Neural cell (in vitro differentiated cells): ENCODE measurements around the gene EXOC2.

Source experiments
- CTCF ChIP-seq: fragments of 450-650 bp; IDR thresholded peaks from 2 replicates; pipeline ENCODE4 v1.5.1; 2014; ENCODE audit warnings: antibody characterized with exemption, mild to moderate bottlenecking, moderate library complexity; ENCODE audit not compliant: poor library complexity, severe bottlenecking
- EP300 ChIP-seq: fragments of 450-650 bp; conservative IDR thresholded peaks from 2 replicates; pipeline ENCODE4 v1.6.1; 2014; ENCODE audit warnings: antibody characterized with exemption, mild to moderate bottlenecking, moderate library complexity; ENCODE audit not compliant: poor library complexity, severe bottlenecking
- EZH2 ChIP-seq: fragments of 200-600, 300-800 bp; shearing (Covaris generic), sonication (generic); IDR thresholded peaks from 2 replicates; pipeline ENCODE4 v1.6.1; 2014; ENCODE audit warnings: antibody characterized with exemption, low read length, borderline replicate concordance, mild to moderate bottlenecking; ENCODE audit not compliant: insufficient read depth, poor library complexity, severe bottlenecking
- RAD21 ChIP-seq: fragments of 450-650 bp; conservative IDR thresholded peaks from 2 replicates; pipeline ENCODE4 v1.6.1; 2014; ENCODE audit warnings: antibody characterized with exemption, mild to moderate bottlenecking, moderate library complexity
- SMC3 ChIP-seq: fragments of 450-650 bp; conservative IDR thresholded peaks from 2 replicates; pipeline ENCODE4 v1.6.1; 2014; ENCODE audit warnings: antibody characterized with exemption, mild to moderate bottlenecking, moderate library complexity; ENCODE audit not compliant: poor library complexity
- TAF1 ChIP-seq: IDR thresholded peaks from 2 replicates; pipeline ENCODE4 v1.6.1; 2012; ENCODE audit warnings: low read depth

- TF ChIP-seq CTCF (no peak), EP300 (no peak), EZH2 (no peak), RAD21 (no peak), TAF1 (no peak), SMC3 (no peak)
Observed at GRCh38 chr6:652865-653264, 40.1 kb downstream of the EXOC2 start.
